Inflammatory macrophage (primary cell): Measurements from ENCODE around the gene SELENOO.

Experiments used
- DNase-seq, 2 donors: peaks; one replicate each; pipeline ENCODE4 v3.0.0-alpha.2; 2020 to 2022

The SELENOO gene

GRCh38 chr22:50185375-50186087, 15.3 kb upstream of the SELENOO start, which contains the start of gene TRABD:
Gene TRABD (plus strand): TSS chr22:50185913. CDS start chr22:50193061, 7,148 bp downstream.
- DNase-seq: peak; percentile 89 to 94

GRCh38 chr22:50186181-50186714, 14.6 kb upstream of the SELENOO start:
- no peak for DNase-seq

- DNase-seq: no peak
Measured at GRCh38 chr22:50186761-50187523, 13.9 kb upstream of the SELENOO start.

GRCh38 chr22:50188356-50188755, 12.5 kb upstream of the SELENOO start:
- DNase-seq: no peak

GRCh38 chr22:50189184-50189848, 11.5 kb upstream of the SELENOO start:
- no peak for DNase-seq

GRCh38 chr22:50189849-50190181, 11.0 kb upstream of the SELENOO start:
- no peak for DNase-seq

- peak; percentile 87 to 89 for DNase-seq
Measured at GRCh38 chr22:50190182-50190940, 10.4 kb upstream of the SELENOO start.

GRCh38 chr22:50190941-50191741, 9.7 kb upstream of the SELENOO start:
- DNase-seq: peak; percentile 89 to 93

GRCh38 chr22:50192436-50193204, 8.2 kb upstream of the SELENOO start:
- DNase-seq: peak in 1 of 2 donors; percentile 42

GRCh38 chr22:50193621-50194020, 7.2 kb upstream of the SELENOO start:
- no peak for DNase-seq

GRCh38 chr22:50194037-50194805, 6.6 kb upstream of the SELENOO start:
- no peak for DNase-seq

- DNase-seq: no peak
Measured at GRCh38 chr22:50196256-50196655, 4.6 kb upstream of the SELENOO start.

- no peak for DNase-seq
Measured at GRCh38 chr22:50197000-50197800, 3.6 kb upstream of the SELENOO start.

GRCh38 chr22:50197856-50198623, 2.8 kb upstream of the SELENOO start:
- no peak for DNase-seq

GRCh38 chr22:50198624-50199017, 2.2 kb upstream of the SELENOO start:
- no peak for DNase-seq

GRCh38 chr22:50199251-50199721, 1.5 kb upstream of the SELENOO start:
- DNase-seq: no peak

GRCh38 chr22:50199829-50200460, 866 bp upstream of the SELENOO start:
- DNase-seq: peak in 1 of 2 donors; percentile 15
